A673 (cell line): ENCODE results near the gene CCDC77. TPM values are rescaled to one million over a fixed set of nuclear protein-coding genes. Genes with fewer than 3 reads are reported as not detected.

Source experiments
- BruUV-seq: library from RNA; stranded (reverse); fragments of 400-500 nt; replicated peaks from 2 replicates; lab custom pipeline; 2021; lab: Mats Ljungman, UMichigan
- CTCF ChIA-PET: fragments of 300-600 bp; sonication (Branson Sonifier 250); formaldehyde crosslinking; loops from one replicate; lab custom pipeline; 2022; ENCODE audit warnings: antibody characterized with exemption; lab: Charles Lee
- POLR2A ChIA-PET: fragments of 300-600 bp; sonication (Branson Sonifier 250); formaldehyde crosslinking; loops from one replicate; lab custom pipeline; 2022; ENCODE audit warnings: antibody characterized with exemption; ENCODE audit not compliant: low non-redundant PET; lab: Charles Lee
- DNase-seq: peaks from one replicate; pipeline ENCODE4 v3.0.0-alpha.2; 2015; ENCODE audit warnings: low spot score
- H3K27ac ChIP-seq: fragments of 200-600 bp; sonication (generic); 2 replicates; pipeline ENCODE4 v1.5.1; 2016; ENCODE audit warnings: mixed run types, low read depth, mild to moderate bottlenecking, mixed read lengths, antibody characterized with exemption, low read length; ENCODE audit not compliant: poor library complexity, severe bottlenecking
- H3K27me3 ChIP-seq: fragments of 200-600 bp; sonication (generic); replicated peaks from 2 replicates; pipeline ENCODE4 v1.6.1; 2017; ENCODE audit warnings: mixed run types, low read depth, mild to moderate bottlenecking, mixed read lengths, antibody characterized with exemption, low read length; ENCODE audit not compliant: insufficient read depth, poor library complexity
- H3K36me3 ChIP-seq: fragments of 200-600 bp; sonication (generic); 2 replicates; pipeline ENCODE4 v1.6.1; 2016; ENCODE audit warnings: mixed run types, mild to moderate bottlenecking, mixed read lengths, antibody characterized with exemption, low read length; ENCODE audit not compliant: insufficient read depth, poor library complexity, severe bottlenecking
- H3K4me1 ChIP-seq: fragments of 200-600 bp; sonication (generic); 2 replicates; pipeline ENCODE4 v1.6.1; 2017; ENCODE audit warnings: mixed run types, mild to moderate bottlenecking, mixed read lengths, antibody characterized with exemption, low read length; ENCODE audit not compliant: insufficient read depth, poor library complexity, severe bottlenecking
- H3K4me3 ChIP-seq: fragments of 200-600 bp; sonication (generic); 2 replicates; pipeline ENCODE4 v1.5.1; 2016; ENCODE audit warnings: low read depth, mixed run types, mild to moderate bottlenecking, mixed read lengths, low read length; ENCODE audit not compliant: poor library complexity, severe bottlenecking
- H3K9me3 ChIP-seq: fragments of 200-600 bp; sonication (generic); 2 replicates; pipeline ENCODE4 v1.6.1; 2016; ENCODE audit warnings: mixed run types, low read depth, mild to moderate bottlenecking, mixed read lengths, antibody characterized with exemption, low read length; ENCODE audit not compliant: poor library complexity, severe bottlenecking
- EZH2 ChIP-seq: fragments of 200-600 bp; sonication (generic); IDR thresholded peaks from 2 replicates; pipeline ENCODE4 v1.6.1; 2017; ENCODE audit warnings: borderline replicate concordance, low read depth, mild to moderate bottlenecking, mixed read lengths, antibody characterized with exemption, low read length; ENCODE audit not compliant: poor library complexity, severe bottlenecking
- intact Hi-C: fragments of 100-400 bp; cut with micrococcal nuclease; formaldehyde crosslinking; loops from one replicate; pipeline ENCODE4 v1.10.0; 2022; ENCODE audit not compliant: unreplicated experiment
- total RNA-seq: library from RNA; stranded (reverse); gene quantifications from 2 replicates; pipeline ENCODE4 v1.2.3, GENCODE V29; 2021
- TF ChIP-seq, protein P1 (sequence below): fragments of 300-800, 200-600 bp; sonication (generic); conservative IDR thresholded peaks from 2 replicates; pipeline ENCODE4 v1.5.1; 2017; ENCODE audit warnings: low read depth, mild to moderate bottlenecking, antibody characterized with exemption, low read length, moderate library complexity, mixed read lengths

CCDC77 gene
- total RNA-seq, 1 experiment from 2014 or later: 44.4 TPM

GRCh38 chr12:457676-458075 lies 56.2 kb downstream of the CCDC77 start:
- DNase-seq: no peak
- Histone ChIP-seq H3K9me3 (no peaks in the 10 kb centered on the region), H3K36me3 (no peaks in the 10 kb centered on the region), H3K27me3 (no peaks in the 10 kb centered on the region), H3K27ac (no peak overlapping the region), H3K4me1 (peaks cover 9% of the 10 kb centered on the region), H3K4me3 (no peak overlapping the region)
- no TSS peak for BruUV-seq
- ChIA-PET CTCF (no interaction called here), POLR2A (no interaction called here)
- no peak for TF ChIP-seq EZH2
- TF ChIP-seq, protein P1, sequence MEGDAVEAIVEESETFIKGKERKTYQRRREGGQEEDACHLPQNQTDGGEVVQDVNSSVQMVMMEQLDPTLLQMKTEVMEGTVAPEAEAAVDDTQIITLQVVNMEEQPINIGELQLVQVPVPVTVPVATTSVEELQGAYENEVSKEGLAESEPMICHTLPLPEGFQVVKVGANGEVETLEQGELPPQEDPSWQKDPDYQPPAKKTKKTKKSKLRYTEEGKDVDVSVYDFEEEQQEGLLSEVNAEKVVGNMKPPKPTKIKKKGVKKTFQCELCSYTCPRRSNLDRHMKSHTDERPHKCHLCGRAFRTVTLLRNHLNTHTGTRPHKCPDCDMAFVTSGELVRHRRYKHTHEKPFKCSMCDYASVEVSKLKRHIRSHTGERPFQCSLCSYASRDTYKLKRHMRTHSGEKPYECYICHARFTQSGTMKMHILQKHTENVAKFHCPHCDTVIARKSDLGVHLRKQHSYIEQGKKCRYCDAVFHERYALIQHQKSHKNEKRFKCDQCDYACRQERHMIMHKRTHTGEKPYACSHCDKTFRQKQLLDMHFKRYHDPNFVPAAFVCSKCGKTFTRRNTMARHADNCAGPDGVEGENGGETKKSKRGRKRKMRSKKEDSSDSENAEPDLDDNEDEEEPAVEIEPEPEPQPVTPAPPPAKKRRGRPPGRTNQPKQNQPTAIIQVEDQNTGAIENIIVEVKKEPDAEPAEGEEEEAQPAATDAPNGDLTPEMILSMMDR: no peak
- intact Hi-C loops: no loop called here

GRCh38 chr12:459050-459429 lies 57.6 kb downstream of the CCDC77 start:
- no peak overlapping the region for H3K27ac ChIP-seq
- no peaks in the 10 kb centered on the region for H3K27me3 ChIP-seq
- CTCF ChIA-PET: interaction anchor here (0.9 kb wide), 1 partner anchor 88 kb away, joined by 4 read pairs; no protein-coding TSS in a partner anchor

DNA sequence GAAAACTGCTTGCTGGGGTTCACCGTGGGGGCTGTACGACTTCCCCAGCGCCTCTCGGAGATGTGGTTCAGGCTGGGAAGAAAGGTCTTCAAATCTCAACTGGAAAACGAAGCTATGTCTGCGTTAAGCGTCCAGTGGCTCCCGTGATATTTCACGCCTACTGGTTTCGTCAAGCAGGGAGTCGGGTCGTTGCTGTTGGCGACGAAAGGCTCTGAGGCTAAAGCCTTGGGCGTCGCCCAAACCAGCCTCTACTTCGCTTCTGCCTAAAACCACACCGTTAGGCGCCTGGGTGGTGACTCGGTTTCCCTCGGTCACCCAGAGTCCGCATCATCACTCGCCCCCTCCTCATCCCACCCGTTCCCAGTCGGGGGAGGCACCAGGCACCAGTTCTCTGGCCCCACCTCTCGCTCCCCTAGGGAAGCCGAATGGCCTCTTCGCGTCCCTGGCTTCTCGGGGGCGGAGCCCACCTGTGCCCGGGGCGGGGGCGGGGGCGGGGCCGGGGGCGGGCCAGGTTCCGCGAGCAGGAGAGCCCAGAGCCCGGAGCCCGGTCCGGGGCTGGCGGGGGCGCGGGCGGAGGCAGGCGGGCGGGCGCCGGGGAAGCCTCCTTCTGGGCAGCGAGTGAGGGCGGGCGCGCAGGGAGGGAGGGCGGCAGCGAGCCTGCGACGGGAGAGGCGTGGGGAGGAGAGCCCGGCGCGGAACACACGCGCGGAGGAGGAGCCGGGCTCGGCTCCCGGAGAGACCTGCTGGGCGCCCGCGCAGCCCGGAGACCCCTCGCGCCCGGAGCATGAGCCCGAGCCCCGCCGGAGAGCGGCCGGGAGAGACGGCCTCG lies 58.2 kb downstream of the CCDC77 start, which contains the start of gene B4GALNT3:
Gene B4GALNT3 (plus strand): TSS at position 510 of the 829 bp plus-strand sequence. CDS start 438 bp downstream, outside the sequence.
- BruUV-seq: no TSS peak
- Histone ChIP-seq H3K4me1 (peaks cover 9% of the 10 kb centered on the region), H3K4me3 (peak within 1 kb of the TSS; percentile 72), H3K27ac (no peak within 1 kb of the TSS), H3K27me3 (no peaks in the 10 kb centered on the region), H3K9me3 (no peaks in the 10 kb centered on the region), H3K36me3 (no peaks in the 10 kb centered on the region)
- intact Hi-C loops: no loop called here
- POLR2A ChIA-PET: no interaction called here
- TF ChIP-seq, protein P1: no peak
- no peak for TF ChIP-seq EZH2
- CTCF ChIA-PET: interaction anchor here (0.9 kb wide), 1 partner anchor 87 kb away, joined by 4 read pairs; no protein-coding TSS in a partner anchor
- DNase-seq: peak; percentile 66

More at GRCh38 chr12:459050-459429, 57.6 kb downstream of the CCDC77 start:
- intact Hi-C loops: no loop called here
- TF ChIP-seq, protein P1: no peak
- TF ChIP-seq EZH2: no peak
- H3K4me3 ChIP-seq: peak overlapping the region; percentile 72
- H3K9me3 ChIP-seq: no peaks in the 10 kb centered on the region
- no peaks in the 10 kb centered on the region for H3K36me3 ChIP-seq
- POLR2A ChIA-PET: no interaction called here
- no TSS peak for BruUV-seq
- no peak for DNase-seq
- peaks cover 9% of the 10 kb centered on the region for H3K4me1 ChIP-seq
